ENCODE results near the gene LRRC70. TPM values are rescaled to one million over a fixed set of nuclear protein-coding genes. Genes with fewer than 3 reads are reported as not detected.

The LRRC70 gene
- total RNA-seq, 1 donor from 2014 or later: 0.79 TPM

DNA sequence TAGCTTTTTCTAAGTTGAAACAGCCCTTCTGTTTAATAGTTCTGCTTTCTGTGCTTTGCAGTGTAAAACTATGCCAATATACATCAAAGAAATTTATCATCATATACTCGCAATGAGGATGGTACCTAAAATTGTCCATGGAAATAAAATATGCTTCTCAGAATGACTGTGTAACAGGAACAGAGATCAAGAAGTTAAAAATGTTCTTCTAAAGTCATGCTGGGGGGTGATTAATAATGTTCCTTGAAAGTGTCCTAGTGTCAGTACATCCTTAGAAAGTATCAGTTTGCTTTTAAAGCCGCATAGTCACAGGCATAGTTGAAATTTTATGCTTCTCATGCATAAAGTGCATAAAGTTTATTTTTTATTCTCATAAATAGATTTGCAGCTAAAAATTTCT is 4.0 kb upstream of the LRRC70 start:
- Histone ChIP-seq H3F3A (ENCODE audit: low read depth) (no peaks in the 10 kb centered on the region), H2AFZ (replicated peaks) (no peak overlapping the region), H4K20me1 (ENCODE audit: low read depth) (peaks cover 8% of the 10 kb centered on the region), H3K9me3 (ENCODE audit: low read depth) (no peaks in the 10 kb centered on the region), H3K27ac (no peak overlapping the region), H3K4me1 (peaks cover 3% of the 10 kb centered on the region), H3K4me2 (no peak overlapping the region), H3K79me2 (ENCODE audit: low read depth) (no peaks in the 10 kb centered on the region), H3K36me3 (no peaks in the 10 kb centered on the region), H3K27me3 (no peaks in the 10 kb centered on the region), H3K4me3 (no peak overlapping the region), H3K9ac (no peak overlapping the region)
- TF ChIP-seq EZH2 (IDR thresholded peaks at IDR 0.05): no peak
- TF ChIP-seq, protein P1, sequence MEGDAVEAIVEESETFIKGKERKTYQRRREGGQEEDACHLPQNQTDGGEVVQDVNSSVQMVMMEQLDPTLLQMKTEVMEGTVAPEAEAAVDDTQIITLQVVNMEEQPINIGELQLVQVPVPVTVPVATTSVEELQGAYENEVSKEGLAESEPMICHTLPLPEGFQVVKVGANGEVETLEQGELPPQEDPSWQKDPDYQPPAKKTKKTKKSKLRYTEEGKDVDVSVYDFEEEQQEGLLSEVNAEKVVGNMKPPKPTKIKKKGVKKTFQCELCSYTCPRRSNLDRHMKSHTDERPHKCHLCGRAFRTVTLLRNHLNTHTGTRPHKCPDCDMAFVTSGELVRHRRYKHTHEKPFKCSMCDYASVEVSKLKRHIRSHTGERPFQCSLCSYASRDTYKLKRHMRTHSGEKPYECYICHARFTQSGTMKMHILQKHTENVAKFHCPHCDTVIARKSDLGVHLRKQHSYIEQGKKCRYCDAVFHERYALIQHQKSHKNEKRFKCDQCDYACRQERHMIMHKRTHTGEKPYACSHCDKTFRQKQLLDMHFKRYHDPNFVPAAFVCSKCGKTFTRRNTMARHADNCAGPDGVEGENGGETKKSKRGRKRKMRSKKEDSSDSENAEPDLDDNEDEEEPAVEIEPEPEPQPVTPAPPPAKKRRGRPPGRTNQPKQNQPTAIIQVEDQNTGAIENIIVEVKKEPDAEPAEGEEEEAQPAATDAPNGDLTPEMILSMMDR (IDR thresholded peaks at IDR 0.05): no peak
- TF ChIP-seq EZH2phosphoT487 (IDR thresholded peaks at IDR 0.05): no peak
- peaks cover 9% of the 10 kb centered on the region for H3K36me3 Mint-ChIP-seq
- H3K4me3 Mint-ChIP-seq: no peak overlapping the region
- no peak overlapping the region for H3K27ac Mint-ChIP-seq
- DNase-seq (ENCODE audit: low spot score): no peak
- no peaks in the 10 kb centered on the region for H3K9me3 Mint-ChIP-seq
- H3K27me3 Mint-ChIP-seq (ENCODE audit: insufficient read depth, low read depth): no peaks in the 10 kb centered on the region
- peaks cover 24% of the 10 kb centered on the region for H3K4me1 Mint-ChIP-seq

DNA sequence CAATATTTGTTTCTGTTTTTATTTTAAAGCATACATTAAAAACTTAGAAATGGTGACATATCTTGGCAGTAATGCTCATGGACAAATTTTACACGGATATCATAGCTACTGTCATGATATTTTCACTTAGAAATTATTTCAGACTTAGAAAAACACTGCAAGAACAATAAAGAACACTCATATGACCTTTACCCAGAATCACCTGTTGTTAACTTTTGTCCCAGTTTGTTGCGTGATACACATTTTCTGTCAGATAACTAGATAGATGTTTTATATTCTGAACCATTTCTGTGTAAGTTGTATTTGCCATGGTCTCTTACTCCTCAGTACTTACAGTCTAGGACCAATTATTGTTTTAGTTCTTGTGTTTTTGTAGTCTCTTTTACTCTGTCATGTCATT is 3.6 kb upstream of the LRRC70 start:
- Histone ChIP-seq H3K27ac (no peak overlapping the region), H3K9ac (no peak overlapping the region), H3K4me1 (peaks cover 7% of the 10 kb centered on the region), H3K9me3 (ENCODE audit: low read depth) (no peaks in the 10 kb centered on the region), H3K36me3 (no peaks in the 10 kb centered on the region), H3K79me2 (ENCODE audit: low read depth) (no peaks in the 10 kb centered on the region), H2AFZ (replicated peaks) (no peak overlapping the region), H3F3A (ENCODE audit: low read depth) (no peaks in the 10 kb centered on the region), H4K20me1 (ENCODE audit: low read depth) (peaks cover 8% of the 10 kb centered on the region), H3K4me2 (no peak overlapping the region), H3K27me3 (no peaks in the 10 kb centered on the region), H3K4me3 (no peak overlapping the region)
- TF ChIP-seq, protein P1 (IDR thresholded peaks at IDR 0.05): no peak
- TF ChIP-seq EZH2phosphoT487 (IDR thresholded peaks at IDR 0.05) (no peak), EZH2 (IDR thresholded peaks at IDR 0.05) (no peak)
- Mint-ChIP-seq H3K4me3 (no peak overlapping the region), H3K4me1 (peaks cover 24% of the 10 kb centered on the region), H3K36me3 (peaks cover 9% of the 10 kb centered on the region), H3K27me3 (ENCODE audit: insufficient read depth, low read depth) (no peaks in the 10 kb centered on the region), H3K27ac (no peak overlapping the region), H3K9me3 (no peaks in the 10 kb centered on the region)
- DNase-seq (ENCODE audit: low spot score): no peak

DNA sequence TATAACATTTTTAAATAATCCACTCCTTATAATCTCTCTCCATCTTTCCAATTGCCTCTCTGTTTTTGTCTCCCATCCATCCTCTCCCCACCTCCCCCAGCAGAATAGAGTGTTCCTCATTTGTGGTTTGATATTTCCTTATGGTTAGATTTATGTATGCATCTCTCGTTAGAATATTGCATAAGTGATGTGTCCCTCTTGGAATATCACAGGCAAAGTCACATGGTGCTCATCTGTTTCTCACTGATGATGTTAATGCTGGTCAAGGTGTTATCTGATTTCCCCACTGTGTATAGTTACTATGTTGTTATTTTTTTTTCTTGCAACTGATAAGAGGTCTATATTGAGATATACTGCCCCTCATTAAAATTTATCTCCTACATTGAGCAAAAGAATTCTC is 3.1 kb upstream of the LRRC70 start:
- Mint-ChIP-seq H3K4me3 (no peak overlapping the region), H3K27ac (no peak overlapping the region), H3K9me3 (no peaks in the 10 kb centered on the region), H3K27me3 (ENCODE audit: insufficient read depth, low read depth) (no peaks in the 10 kb centered on the region), H3K36me3 (peaks cover 9% of the 10 kb centered on the region), H3K4me1 (peaks cover 24% of the 10 kb centered on the region)
- Histone ChIP-seq H3K27ac (no peak overlapping the region), H3K4me1 (peaks cover 8% of the 10 kb centered on the region), H3F3A (ENCODE audit: low read depth) (no peaks in the 10 kb centered on the region), H3K4me3 (no peak overlapping the region), H3K27me3 (no peaks in the 10 kb centered on the region), H4K20me1 (ENCODE audit: low read depth) (peaks cover 8% of the 10 kb centered on the region), H3K9me3 (ENCODE audit: low read depth) (no peaks in the 10 kb centered on the region), H2AFZ (replicated peaks) (no peak overlapping the region), H3K9ac (no peak overlapping the region), H3K36me3 (no peaks in the 10 kb centered on the region), H3K79me2 (ENCODE audit: low read depth) (no peaks in the 10 kb centered on the region), H3K4me2 (no peak overlapping the region)
- TF ChIP-seq EZH2 (IDR thresholded peaks at IDR 0.05) (no peak), EZH2phosphoT487 (IDR thresholded peaks at IDR 0.05) (no peak)
- TF ChIP-seq, protein P1 (IDR thresholded peaks at IDR 0.05): no peak
- DNase-seq (ENCODE audit: low spot score): no peak

All from neural progenitor cell (in vitro differentiated cells).